Activated CD4-positive, CD25-positive, alpha-beta regulatory T cell treated with anti-CD3 and anti-CD28 coated beads, Interleukin-2, amount 50 U/mL, for 24 hours (primary cell): ENCODE measurements around the gene RPS23.
"Not testable (repeated sequence)": the region's sequence is repeated elsewhere in the genome, so short reads cannot be mapped to it uniquely, and the experiment has no call there.

Experiments
- ATAC-seq, 2 donors: fragments of 150-1000 bp; cut with Tn5 transposase; one replicate each; pipeline ENCODE4 v1.10.0; 2021; ENCODE audit warnings: mild to moderate bottlenecking in 1 of 2, moderate library complexity in 1 of 2

RPS23 gene

DNA sequence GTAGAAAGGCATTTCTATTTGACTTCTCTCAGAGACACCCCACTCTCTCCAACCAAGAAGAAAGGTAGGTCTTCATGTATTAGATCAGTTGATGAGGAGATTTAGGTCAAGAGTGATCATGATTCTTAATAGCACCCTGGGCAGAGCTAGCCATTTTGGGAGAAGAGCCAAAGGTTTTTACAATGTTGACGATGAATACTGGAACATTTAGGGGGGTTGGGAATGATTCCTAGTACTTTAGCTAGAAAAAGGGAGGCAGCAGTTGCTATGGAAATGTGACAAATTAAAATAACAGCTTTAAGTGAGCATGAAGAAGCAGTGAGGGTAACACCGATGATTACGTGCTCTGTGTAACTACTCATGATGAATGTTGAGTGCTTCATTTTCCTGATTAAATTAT is 9.5 kb upstream of the RPS23 start:
- ATAC-seq = no peak

DNA sequence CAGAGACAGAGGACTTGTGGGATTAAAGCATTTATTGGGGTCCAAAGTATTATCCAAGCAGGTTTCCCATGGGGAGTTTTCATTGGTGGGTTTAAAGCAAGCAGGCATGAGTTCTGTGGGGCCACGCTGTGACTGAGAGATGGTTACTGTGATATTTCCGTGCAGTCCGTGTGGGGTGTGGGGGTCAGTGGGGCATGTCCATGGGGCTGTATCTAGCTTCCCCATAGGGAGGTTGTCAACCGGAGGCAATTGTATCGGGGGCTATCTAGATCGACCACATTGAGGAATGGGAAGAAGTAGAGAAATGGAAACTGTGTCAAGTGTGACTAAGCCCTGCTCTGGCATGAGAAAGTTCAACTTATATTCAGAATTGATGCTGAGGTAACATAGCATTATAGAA is 7.1 kb upstream of the RPS23 start:
- ATAC-seq = no peak

DNA sequence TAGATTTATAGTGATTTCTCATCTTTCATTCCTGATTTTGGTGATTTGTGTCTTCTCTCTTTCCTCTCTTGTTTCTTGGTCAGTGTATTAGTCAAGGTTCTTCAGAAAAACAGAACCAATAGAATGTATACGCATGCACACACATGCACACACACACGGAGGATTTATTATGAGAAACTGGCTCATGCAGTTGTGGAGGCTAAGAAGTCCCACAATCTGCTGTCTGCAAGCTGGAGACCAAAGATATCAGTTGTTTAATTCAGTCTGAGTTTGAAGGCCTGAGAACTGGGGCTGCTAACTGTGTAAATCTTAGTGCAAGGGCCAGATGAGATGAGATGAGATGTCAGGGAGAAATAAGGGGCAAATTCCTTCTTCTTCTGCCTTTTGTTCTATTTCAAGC is 5.7 kb upstream of the RPS23 start:
- ATAC-seq = no peak

DNA sequence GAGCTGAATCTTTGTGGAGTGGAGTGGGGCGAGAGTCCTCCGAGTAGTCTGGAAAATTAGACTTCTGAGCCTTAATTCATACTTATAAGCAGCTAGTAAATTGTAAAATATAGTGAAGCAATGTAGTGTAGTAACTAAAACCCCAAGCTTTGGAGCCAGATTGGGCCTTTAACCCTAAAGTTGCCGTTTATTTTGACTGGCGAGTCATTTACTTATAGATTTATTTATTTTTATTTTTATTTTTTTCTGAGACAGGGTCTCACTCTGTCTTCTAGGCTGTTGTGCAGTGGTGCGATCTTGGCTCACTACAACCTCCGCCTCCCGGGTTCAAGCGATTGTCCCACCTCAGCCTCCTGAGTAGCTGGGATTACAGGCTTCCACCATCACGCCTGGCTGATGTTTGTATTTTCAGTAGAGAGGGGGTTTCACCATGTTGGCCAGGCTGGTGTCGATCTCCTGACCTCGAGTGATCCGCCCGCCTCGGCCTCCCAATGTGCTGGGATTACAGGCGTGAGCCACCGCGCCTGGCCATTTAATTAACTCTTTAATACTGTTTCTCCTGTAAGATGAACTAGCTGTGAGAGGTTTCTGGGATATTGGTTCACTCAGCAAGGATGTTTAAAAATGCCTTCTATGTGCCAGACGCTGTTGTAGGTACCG is 687 bp upstream of the RPS23 start:
- ATAC-seq = no peak

DNA sequence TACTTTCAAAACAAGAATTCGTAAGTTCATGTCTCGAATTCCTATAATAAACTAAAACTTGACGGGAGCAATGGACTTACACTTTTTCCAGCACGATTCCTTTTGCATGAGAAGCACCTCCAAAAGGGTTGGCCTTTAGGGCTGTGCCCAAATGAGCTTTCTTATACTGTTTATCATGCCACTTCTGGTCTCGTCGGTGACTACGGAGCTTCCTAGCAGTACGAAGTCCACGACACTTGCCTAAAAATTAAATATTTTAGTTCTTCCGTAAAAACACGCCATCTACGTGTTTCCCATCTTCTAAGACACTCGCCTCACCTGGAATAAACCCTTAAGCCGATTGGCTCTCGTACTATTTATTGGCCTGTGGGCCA is 554 bp downstream of the RPS23 start:
- ATAC-seq = peak; percentile 4 to 6

DNA sequence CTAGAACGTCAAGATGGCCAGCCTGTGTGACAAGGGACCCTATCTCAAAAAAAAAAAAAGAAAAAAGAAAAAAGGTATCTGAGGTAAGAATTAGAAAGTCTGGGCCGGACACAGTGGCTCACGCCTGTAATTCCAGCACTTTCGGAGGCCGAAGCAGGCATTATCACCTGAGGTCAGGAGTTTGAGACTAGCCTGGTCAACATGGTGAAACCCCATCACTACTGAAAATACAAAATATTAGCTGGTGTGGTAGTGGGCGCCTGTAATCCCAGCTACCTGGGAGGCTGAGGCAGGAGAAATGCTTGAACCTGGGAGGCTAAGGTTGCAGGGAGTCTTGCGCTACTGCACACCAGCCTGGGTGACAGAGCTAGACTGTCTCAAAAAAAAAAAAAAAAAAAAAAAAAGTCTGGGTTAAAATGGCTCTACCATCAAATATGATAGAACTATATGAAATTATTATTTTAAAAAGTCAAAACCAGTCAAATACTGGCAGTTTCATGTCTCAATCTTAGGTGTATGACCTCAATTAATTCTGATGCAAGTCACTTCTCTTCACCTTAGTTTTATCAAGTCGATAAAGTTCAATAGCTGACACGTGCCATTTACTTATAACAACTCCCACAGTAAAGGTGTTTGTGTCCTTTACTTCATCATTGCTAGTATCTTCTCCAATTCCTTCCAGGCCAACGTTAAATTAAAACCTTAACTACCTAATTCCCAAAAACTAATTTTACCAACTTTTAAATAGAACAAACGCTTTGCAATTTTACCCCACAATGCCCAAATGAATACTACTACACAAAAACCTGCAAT is 1.1 kb downstream of the RPS23 start:
- no peak for ATAC-seq

DNA sequence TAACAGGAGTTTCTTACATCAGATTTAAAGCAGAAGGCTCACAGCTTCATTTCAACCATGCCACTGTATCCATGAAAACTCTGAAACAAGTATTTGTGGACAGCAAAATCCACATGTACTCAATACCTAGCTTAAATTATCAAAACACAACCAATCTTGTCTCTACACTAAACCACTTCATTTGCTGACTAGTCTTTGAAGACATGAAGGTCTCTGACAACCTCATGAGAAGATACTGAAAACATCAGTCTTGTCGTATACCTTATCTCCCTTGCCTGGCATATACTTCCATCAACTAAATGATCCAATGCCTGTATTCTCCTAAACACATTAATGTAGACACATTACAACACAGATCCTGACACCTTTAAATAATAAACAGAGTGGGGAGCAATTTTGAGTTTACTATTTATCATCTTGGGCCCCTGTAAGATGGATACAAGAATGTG is 2.9 kb downstream of the RPS23 start:
- ATAC-seq = no peak

DNA sequence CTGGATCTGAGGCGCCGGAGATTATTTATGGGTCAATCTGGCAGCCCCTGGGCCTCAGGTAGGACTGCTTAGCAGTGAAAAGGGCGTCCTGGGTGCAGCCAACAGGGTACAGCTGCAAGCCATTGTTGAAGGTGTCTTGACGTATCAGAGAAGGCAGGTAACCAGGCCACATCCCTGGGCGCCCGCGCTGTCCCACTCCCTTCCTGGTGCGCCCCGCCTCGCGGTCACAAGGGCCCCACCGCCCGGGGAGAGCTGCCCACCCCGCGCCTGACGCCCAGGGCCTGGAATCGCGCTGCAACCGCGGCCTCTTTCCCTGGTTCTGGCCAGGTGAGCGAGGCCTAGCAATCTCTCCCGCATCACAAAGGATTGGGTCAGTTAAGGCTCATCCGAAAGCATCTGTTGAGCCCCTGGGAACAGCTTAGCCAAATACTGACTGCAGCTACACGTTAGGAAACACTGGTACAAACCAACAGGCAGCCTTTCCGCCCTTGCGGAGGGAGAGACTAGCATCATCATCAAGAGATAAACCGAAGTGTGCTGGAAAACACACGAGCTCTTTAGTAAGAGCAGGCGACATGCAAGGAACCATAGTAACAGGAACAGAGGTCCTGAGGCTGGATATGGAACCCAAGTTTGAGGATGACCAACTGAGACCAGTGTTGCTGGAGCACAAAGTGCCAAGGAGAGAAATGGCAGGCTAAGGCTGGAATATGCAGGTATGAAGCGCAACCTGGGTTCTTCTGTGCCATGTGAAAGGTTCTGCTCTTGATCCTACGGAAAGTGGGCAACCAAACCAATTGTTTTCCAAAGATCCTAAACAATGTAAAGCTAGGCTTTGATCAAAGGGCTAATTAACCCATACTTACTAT is 3.6 kb downstream of the RPS23 start:
- no peak for ATAC-seq

DNA sequence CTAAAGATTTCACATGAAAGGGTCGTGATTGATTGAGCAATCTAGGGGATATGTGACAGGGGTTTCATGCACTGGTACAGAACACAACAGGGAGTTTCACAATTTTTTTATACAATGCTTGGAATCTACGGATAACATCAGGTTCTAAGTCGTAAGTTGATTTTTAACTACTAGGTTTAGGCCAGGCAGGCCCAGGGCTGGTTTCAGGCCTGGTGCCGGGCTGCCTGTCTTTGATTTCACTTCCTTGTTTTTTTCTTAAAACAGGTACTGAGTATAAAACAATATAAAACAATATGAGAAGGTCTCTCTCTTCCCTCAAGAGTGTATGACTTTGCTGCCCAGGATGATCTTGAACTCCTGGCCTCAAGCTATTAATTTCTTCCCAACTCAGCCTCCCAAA is 4.7 kb downstream of the RPS23 start:
- not testable (repeated sequence) for ATAC-seq

DNA sequence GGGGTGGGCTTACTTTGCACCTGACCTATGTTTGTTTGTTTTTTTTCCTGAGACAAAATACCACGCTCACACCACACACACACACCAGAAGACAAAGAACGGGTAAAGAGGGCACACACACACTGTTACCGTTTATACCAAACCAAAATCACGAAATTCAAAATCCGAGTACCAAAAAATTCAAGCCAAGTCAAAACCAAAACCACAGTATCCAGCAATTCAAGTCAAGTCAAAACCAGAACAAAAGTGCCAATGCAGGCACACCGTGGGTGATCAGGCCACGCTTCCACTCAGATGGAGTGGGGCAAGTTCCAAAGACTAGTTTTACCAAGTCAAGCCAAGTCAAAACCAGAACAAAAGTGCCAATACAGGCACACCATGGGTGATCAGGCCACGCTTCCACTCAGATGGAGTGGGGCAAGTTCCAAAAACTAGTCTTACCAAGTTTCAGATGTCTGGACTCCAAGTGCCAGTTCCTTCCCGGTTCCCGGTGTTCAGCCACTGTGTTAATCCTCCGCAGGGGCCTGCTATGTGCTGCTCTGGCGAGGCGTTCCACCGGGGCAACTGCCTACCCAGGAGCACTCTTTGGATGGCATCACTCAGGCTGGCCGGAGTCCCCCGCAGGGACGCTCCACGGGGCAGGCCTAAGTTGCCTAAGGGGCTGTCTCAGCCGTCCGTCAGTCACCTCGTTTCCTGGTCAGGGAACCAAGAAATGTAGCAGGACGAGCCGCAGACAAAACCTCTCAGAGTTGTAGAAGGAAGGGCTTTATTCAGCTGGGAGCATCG is 5.4 kb downstream of the RPS23 start:
- not testable (repeated sequence) for ATAC-seq

DNA sequence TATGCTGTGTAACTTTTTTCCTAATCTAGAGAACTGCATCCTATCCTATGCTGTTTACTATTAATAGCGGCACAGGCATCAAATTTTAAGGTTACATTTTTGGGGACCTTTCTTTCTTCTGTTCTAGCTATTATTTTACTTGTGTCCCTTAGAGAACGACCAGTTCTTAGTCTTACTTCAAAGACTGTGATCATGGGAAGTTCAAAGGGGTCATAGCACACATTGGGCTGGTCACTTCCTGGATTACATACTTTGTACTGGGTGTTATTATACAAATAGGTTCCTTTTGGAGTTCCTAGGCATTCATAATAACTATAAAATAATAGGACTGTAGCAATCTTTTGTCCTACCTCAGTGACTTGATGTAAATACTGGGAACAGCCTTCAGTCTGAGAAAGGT is 8.8 kb downstream of the RPS23 start:
- not testable (repeated sequence) for ATAC-seq

DNA sequence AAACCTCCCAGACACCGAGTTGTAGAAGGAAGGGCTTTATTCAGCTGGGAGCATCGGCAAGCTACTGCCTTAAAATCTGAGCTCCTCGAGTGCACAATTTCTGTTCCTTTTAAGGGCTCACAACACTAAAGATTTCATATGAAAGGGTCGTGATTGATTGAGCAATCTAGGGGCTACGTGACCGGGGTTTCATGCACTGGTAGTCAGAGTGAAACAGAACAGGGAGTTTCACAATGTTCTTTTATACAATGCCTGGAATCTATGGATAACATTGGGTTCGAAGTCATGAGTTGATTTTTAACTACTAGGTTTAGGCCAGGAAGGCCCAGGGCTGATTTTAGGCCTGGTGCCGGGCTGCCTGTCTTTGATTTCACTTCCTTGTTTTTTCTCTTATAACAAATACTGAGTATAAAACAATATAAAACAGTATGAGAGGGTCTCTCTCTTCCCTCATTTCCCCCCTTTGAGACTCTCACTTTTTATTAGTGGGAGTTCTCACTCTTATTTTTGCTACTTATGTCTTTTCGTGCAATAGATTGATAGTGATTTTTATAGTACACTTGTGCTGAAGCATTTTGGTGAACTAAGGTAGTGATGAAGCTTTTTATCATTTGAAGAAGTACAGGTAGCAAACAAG is 10.7 kb downstream of the RPS23 start:
- ATAC-seq = not testable (repeated sequence)

DNA sequence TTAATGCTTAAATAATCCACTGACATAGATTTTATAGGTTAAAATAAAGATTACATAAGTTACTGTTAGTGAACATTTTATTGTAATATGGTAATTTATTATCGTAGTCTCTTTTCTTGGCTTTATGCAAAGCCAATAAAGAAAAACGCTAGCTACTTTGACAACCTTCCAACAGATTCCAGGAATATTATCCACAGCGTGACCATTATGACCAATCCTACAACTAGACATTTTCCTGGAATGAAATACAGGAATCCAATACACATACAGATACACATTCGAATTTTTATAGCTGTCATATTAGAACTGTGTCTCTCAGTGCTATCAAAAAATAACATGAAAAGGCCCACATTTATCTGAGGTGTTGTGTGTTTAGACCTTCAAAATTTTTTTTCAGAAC is 13.1 kb downstream of the RPS23 start:
- no peak for ATAC-seq

DNA sequence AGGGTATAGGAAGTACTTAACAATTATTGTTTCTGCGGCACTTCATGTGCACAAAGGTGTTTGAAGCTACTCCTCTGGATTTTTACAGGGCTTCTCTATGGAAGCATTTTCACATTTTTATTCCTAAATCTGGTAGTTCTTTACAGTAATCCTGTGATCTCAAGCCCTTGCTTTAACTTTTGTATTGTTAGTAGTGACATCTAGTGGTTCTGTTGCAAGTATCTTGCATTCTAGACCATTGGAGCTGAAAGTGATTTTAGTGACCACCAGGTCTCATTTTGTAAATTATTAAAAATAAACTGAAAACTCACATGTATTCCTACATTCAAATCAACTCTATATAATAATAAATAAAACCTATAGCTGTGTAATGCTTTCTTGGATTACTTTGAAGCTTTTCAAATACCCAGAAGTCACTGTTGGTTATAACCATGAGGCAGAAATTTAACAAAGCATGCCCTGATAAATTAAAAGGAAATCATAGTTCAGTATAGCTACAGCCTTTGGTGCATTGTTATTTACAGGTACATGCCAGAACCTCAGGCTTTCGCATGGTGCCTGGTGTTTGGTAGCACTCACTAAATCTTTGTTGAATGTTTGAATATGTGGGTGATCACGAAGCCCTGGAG is 18.9 kb downstream of the RPS23 start:
- no peak for ATAC-seq

DNA sequence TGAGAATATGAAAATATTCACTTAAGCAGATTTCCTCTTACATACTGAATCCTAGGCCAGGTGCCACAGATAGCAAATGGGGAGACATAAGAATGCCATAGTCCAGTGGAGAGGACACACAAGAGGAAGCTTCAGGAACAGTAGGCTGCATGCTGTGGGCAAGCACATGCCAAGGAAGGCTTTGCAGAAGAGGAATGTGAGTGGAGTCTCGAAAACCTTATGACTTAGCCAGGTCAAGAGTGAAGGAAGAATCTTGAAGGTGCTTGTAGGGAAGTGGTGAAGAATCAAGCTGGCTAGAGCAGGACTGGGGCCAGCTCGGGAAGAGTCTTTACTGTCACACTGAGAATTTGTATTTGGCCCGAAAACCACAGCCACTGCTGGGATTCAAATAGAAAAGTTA is 20.4 kb downstream of the RPS23 start:
- no peak for ATAC-seq

DNA sequence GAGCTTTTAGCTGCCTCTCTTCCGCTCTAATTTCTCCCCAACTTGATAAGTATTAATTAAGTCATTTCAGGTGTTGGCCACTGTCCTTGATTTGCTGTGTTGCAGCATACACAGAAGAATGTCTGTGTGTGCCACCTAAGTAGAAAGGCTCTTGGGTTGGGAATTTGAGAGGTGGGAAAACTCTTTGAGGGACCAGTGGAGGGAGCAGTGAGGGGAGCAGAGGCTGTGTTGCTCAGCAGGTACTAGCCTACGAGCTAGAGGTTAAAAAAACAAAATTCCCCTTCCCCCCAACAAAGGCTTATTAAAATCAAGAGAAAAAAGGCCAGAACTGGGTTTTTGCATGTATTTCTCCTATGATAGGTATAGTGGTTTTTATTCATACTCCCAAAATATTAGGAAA is 20.9 kb downstream of the RPS23 start:
- no peak for ATAC-seq

DNA sequence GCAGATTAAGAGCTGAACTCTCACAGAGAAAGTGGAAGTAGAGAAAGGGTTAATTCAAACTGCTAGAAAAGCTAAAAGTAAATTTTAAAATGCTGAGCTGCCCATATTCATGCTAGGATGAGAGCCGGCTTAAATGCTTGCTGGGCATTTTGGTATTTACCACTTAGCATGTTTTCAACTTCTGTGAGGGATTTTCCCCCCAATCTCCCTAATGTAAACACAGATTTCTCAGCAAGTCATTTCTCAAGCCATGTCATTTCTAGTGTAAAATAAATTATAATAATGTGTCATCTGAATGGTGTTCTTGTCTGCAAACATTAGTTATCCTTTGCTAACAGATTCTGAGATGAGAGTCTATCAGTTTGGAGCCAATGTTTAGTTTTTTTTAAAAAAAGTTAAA is 22.3 kb downstream of the RPS23 start:
- peak in 1 of 2 donors; percentile 58 for ATAC-seq

DNA sequence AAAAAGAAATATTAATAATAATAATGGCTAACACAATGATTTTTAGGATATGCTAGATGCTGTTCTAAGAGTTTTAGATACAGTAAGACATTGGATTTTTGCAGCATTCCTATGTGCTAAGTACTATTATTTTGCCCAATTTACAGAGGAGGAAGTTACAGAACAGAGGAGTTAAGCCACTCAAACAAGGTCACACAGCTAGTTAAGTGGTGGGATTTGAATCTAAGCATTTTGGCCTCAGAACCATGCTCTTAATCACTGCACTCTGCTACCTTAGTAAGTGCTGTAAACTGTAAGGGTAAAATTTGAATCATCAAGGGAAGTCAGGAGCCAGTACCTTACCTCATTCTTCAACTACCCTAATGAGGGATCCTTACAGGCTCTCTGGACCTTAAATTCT is 25.4 kb downstream of the RPS23 start:
- ATAC-seq = no peak

DNA sequence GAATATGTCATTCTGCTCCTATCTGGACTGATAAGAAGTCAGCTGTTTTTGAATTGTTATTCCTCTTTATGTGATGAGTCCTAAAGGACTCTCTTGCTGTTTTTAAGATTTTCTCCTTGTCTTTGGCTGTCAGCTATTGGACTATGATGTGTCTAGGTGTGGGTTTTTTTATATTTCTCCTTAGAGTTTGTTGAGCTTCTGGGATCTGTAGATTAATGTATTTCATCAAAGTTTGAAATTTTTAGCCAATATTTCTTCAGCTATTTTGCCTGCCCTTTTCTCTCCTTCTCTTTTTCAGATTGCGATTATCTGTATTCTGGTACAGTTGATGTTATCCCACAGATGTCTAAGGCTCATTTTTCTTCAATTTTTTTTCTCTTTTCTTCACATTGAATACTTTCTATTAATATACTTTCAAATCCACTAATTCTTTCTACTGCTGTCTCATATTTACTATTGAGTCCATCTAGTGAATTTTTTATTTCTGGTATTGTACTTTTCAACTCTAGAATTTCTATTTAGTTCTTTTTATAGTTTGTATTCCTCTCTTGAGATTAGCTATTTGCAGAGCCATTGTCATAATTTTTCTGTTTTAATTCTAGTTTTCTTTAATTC is 31.1 kb downstream of the RPS23 start:
- ATAC-seq = no peak

DNA sequence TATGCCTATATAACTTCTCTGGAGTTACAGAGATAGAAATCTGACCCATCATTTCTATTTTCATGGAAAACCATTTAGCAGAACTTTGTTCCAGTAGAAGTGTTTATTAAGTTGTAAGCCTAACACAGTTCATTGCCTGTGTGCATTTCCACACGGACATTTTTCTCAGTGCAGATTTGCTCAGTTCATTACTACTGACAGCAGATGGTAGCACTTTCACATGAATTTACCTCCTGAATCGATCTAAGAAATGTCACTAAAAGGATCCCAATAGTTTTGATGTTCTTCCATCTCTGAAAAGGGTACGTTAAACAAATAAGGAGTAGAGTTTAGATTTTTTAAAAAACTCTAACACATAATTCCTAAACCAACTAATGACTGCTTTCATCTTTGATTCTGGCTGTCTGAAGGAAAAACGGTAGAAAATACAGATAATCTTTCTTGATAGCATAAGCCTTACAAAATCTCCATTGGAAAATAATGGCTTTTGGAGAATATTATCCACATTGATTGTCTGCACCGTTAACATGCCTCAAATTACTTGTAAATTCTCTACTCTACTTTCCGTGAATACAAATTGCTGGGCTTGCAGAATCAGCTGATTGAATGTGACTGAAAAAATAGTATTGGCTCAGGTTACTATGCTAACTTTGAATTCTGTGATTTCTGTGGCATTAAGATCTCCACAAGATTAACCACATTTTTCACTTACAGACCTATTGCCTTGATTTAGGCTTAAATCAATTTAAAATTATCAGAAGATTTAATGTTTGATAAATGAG is 33.1 kb downstream of the RPS23 start:
- no peak for ATAC-seq
